ENCODE results near the gene UST. TPM values are rescaled to one million over a fixed set of nuclear protein-coding genes. Genes with fewer than 3 reads are reported as not detected.
"Not testable (repeated sequence)": the region's sequence is repeated elsewhere in the genome, so short reads cannot be mapped to it uniquely, and the experiment has no call there.

Gene UST
- total and polyA plus RNA-seq, 2 experiments from 2014 or later: 8.0 to 11.7 TPM

- Histone ChIP-seq H3K36me3 (replicated peaks; ENCODE audit: insufficient read depth, low read depth) (no peaks in the 10 kb centered on the region), H3K9me2 (replicated peaks; ENCODE audit: insufficient read depth) (no peaks in the 10 kb centered on the region), H3K27me3 (no peaks in the 10 kb centered on the region), H3K4me2 (peak overlapping the region; percentile 68), H3K4me1 (ENCODE audit: insufficient read depth) (peaks cover 9% of the 10 kb centered on the region), H4K20me1 (ENCODE audit: insufficient read depth, poor library complexity, severe bottlenecking) (no peaks in the 10 kb centered on the region), H3K4me3 (no peak overlapping the region), H3K27ac (no peak overlapping the region), H3K9me3 (ENCODE audit: low read depth) (peaks cover 4% of the 10 kb centered on the region), H2AFZ (no peak overlapping the region), H3K79me2 (peaks cover 51% of the 10 kb centered on the region)
- WGBS (ENCODE audit: low lambda C conversion rate, missing lambda C conversion rate): 96% methylated on average over 1 of the region's 1 CpG
- no peak for TF ChIP-seq EZH2 (IDR thresholded peaks at IDR 0.05; ENCODE audit: borderline replicate concordance)
- TF ChIP-seq CTCF (IDR thresholded peaks at IDR 0.05; ENCODE audit: poor library complexity): no peak
- TF ChIP-seq EZH2phosphoT487 (IDR thresholded peaks at IDR 0.05; ENCODE audit: low read depth, severe bottlenecking, unreplicated experiment): no peak
- DNase-seq (ENCODE audit: low spot score): no peak
Observed at GRCh38 chr6:148762231-148762630, 15.4 kb downstream of the UST start.

- H3K4me1 ChIP-seq (ENCODE audit: insufficient read depth); H3K4me3 ChIP-seq; H3K27ac ChIP-seq; H2AFZ ChIP-seq; H3K36me3 ChIP-seq (replicated peaks; ENCODE audit: insufficient read depth, low read depth); H3K9me2 ChIP-seq (replicated peaks; ENCODE audit: insufficient read depth); H3K4me2 ChIP-seq; DNase-seq (ENCODE audit: low spot score); H3K27me3 ChIP-seq; H3K9me3 ChIP-seq (ENCODE audit: low read depth); H4K20me1 ChIP-seq (ENCODE audit: insufficient read depth, poor library complexity, severe bottlenecking): not testable (repeated sequence)
- peaks cover 47% of the 10 kb centered on the region for H3K79me2 ChIP-seq
- 80% methylated on average over 10 of the region's 10 CpGs for WGBS (ENCODE audit: low lambda C conversion rate, missing lambda C conversion rate)
Observed at GRCh38 chr6:148764259-148765020, 17.6 kb downstream of the UST start.

GRCh38 chr6:148765898-148766808 lies 19.3 kb downstream of the UST start:
- no peak for TF ChIP-seq EZH2phosphoT487 (IDR thresholded peaks at IDR 0.05; ENCODE audit: low read depth, severe bottlenecking, unreplicated experiment)
- TF ChIP-seq CTCF (IDR thresholded peaks at IDR 0.05; ENCODE audit: poor library complexity): no peak
- no peak for TF ChIP-seq EZH2 (IDR thresholded peaks at IDR 0.05; ENCODE audit: borderline replicate concordance)
- H2AFZ ChIP-seq: no peak overlapping the region
- H3K79me2 ChIP-seq: peaks cover 58% of the 10 kb centered on the region
- no peaks in the 10 kb centered on the region for H3K9me2 ChIP-seq (replicated peaks; ENCODE audit: insufficient read depth)
- H3K27ac ChIP-seq: no peak overlapping the region
- H3K36me3 ChIP-seq (replicated peaks; ENCODE audit: insufficient read depth, low read depth): no peaks in the 10 kb centered on the region
- peaks cover 4% of the 10 kb centered on the region for H3K9me3 ChIP-seq (ENCODE audit: low read depth)
- no peak overlapping the region for H3K4me2 ChIP-seq
- H3K27me3 ChIP-seq: no peaks in the 10 kb centered on the region
- DNase-seq (ENCODE audit: low spot score): no peak
- peaks cover 8% of the 10 kb centered on the region for H4K20me1 ChIP-seq (ENCODE audit: insufficient read depth, poor library complexity, severe bottlenecking)
- no peak overlapping the region for H3K4me3 ChIP-seq
- WGBS (ENCODE audit: low lambda C conversion rate, missing lambda C conversion rate): 73% methylated on average over 5 of the region's 5 CpGs
- H3K4me1 ChIP-seq (ENCODE audit: insufficient read depth): peaks cover 9% of the 10 kb centered on the region
